Measurements from ENCODE around the gene GALE.
"Not testable (repeated sequence)": the region's sequence is repeated elsewhere in the genome, so short reads cannot be mapped to it uniquely, and the experiment has no call there.

- not testable (repeated sequence) for TF ChIP-seq POLR2AphosphoS5, POLR2A, CTCF (IDR thresholded peaks at IDR 0.05)
Measured at GRCh38 chr1:23834156-23834555, 33.6 kb upstream of the GALE start.
